HG03280 (cell line): ENCODE measurements around the gene CTNNAL1.
"Not testable (repeated sequence)": the region's sequence is repeated elsewhere in the genome, so short reads cannot be mapped to it uniquely, and the experiment has no call there.

ENCODE experiments used
- ATAC-seq: cut with Tn5 transposase; IDR thresholded peaks from one replicate; pipeline ENCODE4 v1.9.1; 2021; ENCODE audit warnings: mild to moderate bottlenecking, moderate library complexity; ENCODE audit not compliant: unreplicated experiment

CTNNAL1 gene

GRCh38 chr9:108934323-108934893 lies 78.9 kb downstream of the CTNNAL1 start, which contains the start of gene ABITRAM:
Gene ABITRAM, plus strand, starts transcription at chr9:108934400. Its CDS starts 87 bp downstream, at chr9:108934487.
- ATAC-seq, result peak; percentile 82

GRCh38 chr9:108933718-108934322 lies 79.5 kb downstream of the CTNNAL1 start, which contains the start of gene ELP1:
Gene ELP1, minus strand, starts transcription at chr9:108934124. Its CDS starts 2,978 bp downstream, at chr9:108931146.
- ATAC-seq, result peak; percentile 90

- no peak for ATAC-seq
Observed at GRCh38 chr9:108933231-108933717, 80.0 kb downstream of the CTNNAL1 start.

GRCh38 chr9:108928386-108928785 lies 84.9 kb downstream of the CTNNAL1 start:
- ATAC-seq, result no peak

GRCh38 chr9:108924466-108924865 lies 88.8 kb downstream of the CTNNAL1 start:
- no peak for ATAC-seq

GRCh38 chr9:108921200-108921599 lies 92.1 kb downstream of the CTNNAL1 start:
- ATAC-seq, result no peak

GRCh38 chr9:108920401-108920800 lies 92.9 kb downstream of the CTNNAL1 start:
- not testable (repeated sequence) for ATAC-seq

GRCh38 chr9:108919517-108919916 lies 93.8 kb downstream of the CTNNAL1 start:
- no peak for ATAC-seq

- no peak for ATAC-seq
Observed at GRCh38 chr9:108913391-108913790, 99.9 kb downstream of the CTNNAL1 start.

GRCh38 chr9:108911820-108912219 lies 101.5 kb downstream of the CTNNAL1 start:
- ATAC-seq, result no peak

- ATAC-seq, result no peak
Observed at GRCh38 chr9:108910914-108911313, 102.4 kb downstream of the CTNNAL1 start.

- ATAC-seq, result no peak
Observed at GRCh38 chr9:108910402-108910801, 102.9 kb downstream of the CTNNAL1 start.

- ATAC-seq, result no peak
Observed at GRCh38 chr9:108905494-108905893, 107.8 kb downstream of the CTNNAL1 start.

GRCh38 chr9:108904161-108904560 lies 109.1 kb downstream of the CTNNAL1 start:
- ATAC-seq, result no peak

- no peak for ATAC-seq
Observed at GRCh38 chr9:108903420-108904103, 109.7 kb downstream of the CTNNAL1 start.

- ATAC-seq, result no peak
Observed at GRCh38 chr9:108900176-108900575, 113.1 kb downstream of the CTNNAL1 start.

- ATAC-seq, result not testable (repeated sequence)
Observed at GRCh38 chr9:108899023-108899695, 114.1 kb downstream of the CTNNAL1 start.

- no peak for ATAC-seq
Observed at GRCh38 chr9:108897324-108898096, 115.8 kb downstream of the CTNNAL1 start.

GRCh38 chr9:108894225-108894997 lies 118.9 kb downstream of the CTNNAL1 start:
- ATAC-seq, result no peak
